Limb (tissue), 2 donors: ENCODE measurements around the gene RBM33.
A peak's percentile ranks its signal among the peaks of the same experiment; 100 is the strongest.

Experiments used
- DNase-seq, 2 donors: peaks; one replicate each; pipeline ENCODE4 v3.0.0-alpha.2; 2016; ENCODE audit errors: extremely low spot score in 2 of 2

The RBM33 gene

DNA sequence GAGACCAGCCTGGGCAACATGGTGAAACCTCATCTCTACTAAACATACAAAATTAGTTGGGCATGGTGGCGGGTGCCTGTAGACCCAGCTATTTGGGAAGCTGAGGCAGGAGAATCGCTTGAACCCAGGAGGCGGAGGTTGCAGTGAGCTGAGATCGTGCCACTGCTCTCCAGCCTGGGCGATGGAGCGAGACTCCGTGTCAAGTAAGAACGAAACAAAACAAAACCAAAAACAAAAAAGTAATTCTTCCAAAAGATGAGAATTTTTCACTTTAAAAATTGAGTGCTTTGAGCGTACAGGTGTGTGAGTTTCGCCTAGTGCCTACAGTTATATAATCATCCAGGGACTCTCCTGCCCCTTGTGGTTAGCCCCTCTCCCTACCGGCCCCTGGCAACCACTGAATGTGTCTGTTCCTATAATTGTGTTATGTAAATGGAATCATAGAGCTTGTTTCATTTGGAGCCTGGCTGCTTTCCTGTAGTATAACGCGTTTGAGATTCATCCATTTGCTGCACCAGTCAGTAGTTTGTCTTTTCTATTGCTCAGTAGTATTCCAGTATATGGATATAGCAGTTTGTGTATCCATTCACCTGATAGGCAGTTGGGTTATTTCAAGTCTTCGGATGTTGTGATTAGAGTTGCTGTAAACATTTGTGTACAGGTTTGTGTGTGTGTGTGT lies 80.0 kb downstream of the RBM33 start:
- no peak for DNase-seq

DNA sequence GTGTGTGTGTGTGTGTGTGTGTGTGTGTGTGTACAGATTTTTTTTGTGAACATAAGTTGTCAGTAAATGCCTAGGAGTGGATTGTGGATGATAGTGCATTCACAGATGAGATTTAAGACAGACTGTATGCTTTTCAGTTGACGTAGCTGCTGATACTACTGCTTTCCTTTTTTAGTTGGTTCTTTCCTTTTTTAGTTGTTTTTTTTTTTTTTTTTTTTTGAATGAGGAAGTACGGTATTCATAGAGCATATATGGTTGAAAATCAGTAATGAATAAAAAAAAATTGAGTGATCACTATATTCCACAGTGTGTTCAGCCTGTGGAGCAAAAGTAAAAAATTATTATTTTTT lies 80.5 kb downstream of the RBM33 start:
- no peak for DNase-seq

DNA sequence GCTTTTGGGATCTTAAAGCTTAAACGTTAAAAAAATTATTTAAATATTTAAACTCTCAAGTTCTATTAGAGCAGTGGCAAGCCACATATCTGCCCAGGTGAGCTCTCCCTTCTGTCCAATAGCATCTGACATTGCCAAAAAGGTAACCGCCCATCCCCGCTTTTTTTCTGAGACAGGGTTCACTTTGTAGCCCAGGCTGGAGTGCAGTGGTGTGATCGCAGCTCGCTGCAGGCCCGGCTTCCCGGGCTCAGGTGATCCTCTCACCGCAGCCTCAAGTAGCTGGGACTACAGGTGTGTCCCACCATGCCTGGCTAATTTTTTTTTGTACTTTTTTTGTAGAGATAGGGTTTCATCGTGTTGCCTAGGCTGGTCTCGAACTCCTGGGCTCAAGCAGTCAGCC lies 83.2 kb downstream of the RBM33 start:
- DNase-seq = no peak

DNA sequence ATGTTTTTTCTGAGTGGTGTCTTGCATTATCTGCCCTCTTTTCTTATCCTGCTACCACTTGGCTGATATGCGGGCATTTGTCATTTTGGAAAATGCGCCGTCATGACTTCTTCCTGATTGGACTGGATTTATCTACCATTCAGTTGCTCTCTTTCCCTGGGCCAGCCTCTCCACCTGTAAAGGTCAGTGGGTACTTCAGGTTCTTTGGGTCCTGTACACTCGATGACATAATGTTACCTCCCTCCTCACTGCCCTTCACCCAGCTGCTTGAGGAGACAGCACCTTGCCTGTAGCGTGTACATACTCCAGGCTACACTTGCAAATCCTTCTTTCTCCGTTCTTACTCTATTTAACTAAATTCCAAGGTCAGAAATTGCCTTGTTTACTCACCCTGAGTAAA lies 83.7 kb downstream of the RBM33 start:
- no peak for DNase-seq

DNA sequence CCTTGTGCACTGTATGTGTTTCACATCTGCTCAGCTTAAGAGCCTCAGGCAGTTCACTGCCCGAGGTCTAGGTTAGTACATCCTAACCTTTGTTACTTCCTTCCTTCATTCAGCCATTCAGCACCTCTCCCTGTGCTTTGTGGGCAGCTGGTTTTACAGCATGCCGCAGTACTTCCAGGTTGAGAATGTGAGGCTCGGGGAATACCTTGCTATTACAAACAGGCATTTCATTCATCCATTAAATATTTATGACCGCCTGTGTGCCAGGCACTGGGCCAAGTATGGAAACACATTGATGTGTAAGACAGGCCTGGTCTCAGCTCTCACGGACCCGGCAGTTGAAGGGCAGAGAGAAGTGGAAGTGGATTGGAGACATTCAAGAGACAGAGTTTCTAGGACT lies 85.4 kb downstream of the RBM33 start:
- peak; percentile 23 to 58 for DNase-seq

DNA sequence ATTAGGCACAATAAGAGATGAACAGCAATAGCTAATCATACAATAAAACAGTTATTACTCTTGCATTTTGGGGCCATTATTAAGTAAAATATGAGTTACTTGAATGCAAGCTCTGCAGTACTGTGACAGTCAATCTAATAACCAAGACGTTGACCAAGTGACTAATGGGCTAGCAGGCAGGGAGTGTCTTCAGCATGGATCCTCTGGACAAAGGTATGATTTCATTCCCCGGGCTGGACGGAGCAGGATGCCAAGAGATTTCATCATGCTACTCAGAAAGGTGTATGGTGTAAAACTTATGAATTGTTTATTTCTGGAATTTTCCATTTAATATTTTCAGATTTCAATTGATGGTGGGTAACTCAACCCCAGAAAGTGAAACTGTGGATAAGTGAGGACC lies 86.9 kb downstream of the RBM33 start:
- no peak for DNase-seq

DNA sequence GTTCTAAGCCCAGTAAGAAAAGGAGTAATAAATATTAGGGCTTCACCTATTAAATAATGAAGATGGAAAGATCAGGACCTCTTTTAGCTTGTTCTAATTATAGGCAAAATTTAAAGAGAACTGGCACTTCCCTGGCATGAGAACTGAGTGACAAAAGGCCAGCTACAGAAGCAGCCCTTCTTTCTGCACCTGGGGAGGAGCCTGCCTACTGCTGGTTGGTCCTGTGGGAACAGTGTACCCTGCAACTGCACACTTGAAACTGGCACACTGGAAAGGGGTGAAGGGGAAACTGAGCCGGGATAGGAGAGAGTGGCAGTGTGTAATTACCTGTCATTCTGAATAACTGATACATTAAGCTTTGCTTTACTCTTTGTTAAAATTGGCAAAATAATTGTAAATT lies 87.4 kb downstream of the RBM33 start:
- no peak for DNase-seq

DNA sequence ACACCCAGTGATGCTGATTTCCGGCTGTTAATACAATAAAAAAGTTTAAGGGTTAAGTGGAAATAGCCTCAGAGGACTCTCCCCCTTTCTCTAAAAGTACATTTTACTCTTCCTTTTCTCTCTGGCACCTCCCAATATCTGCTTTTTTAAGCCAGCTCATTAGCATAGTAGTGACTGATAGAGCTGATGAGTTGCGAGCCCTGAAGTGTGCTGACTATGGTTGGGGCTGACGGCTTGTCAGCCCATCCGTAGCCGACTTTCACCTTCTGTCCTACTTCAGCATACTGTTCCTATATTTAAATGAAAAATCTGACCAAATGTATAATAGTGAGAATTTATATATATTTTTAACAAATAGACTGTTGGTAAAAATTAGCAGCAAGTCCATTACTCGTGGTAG lies 87.8 kb downstream of the RBM33 start:
- no peak for DNase-seq

DNA sequence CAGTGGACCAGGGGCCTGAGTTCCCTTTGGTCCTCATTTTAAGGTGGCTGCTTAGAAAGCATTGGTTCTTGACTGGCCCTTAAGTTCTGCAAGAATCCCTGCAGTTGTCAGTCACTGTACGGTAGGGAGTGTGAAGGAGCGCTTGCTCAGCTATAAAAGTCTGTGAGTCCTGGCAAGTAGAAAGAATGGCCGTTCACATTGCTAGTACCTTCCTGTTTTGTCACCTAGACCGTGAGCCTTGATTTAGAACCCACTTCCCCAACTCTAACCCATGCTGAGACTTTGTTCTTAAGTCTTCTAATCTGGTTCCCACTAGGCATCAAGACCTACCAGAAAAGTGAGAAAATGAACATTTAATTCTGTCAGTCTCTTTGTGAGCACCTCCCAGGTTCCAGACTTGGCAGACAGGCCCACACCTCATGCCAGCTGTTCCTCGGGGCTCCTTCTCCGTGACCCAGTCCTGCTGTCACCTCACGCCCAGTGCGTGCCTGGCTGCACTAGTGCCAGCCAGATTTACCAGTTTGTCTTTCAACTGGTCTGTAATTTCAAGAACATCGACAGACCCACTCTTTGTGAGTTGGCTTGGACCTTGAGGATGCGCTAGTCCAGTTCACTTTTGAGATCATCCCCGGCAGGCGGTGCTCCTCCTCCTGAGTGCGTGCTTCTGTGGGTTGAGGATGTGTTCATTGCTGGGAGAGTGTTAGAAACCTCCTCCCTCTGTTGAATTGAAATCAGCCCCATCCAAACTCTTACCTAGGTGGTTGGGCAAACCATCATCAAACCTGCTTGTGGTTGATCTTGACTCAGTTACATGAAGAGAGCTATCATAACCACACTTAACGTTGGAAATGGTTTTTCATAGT lies 89.4 kb downstream of the RBM33 start:
- no peak for DNase-seq

DNA sequence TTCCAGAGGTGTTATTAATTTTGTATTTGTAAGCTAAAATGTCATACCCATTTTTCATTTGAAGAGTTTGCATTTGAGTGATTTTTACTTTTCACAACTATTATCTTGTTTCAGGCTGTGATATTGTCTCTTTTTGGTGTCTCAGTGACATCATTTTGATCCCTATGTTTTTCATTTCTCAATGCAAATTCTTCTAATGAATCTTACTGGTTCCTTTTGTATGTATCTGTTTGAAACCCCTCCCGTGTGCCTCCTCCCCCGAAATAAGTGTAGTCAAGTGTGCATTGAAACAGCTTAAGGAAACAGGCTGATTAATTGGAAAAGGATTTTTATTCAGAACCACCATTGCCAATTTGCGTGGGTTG lies 90.0 kb downstream of the RBM33 start:
- no peak for DNase-seq

DNA sequence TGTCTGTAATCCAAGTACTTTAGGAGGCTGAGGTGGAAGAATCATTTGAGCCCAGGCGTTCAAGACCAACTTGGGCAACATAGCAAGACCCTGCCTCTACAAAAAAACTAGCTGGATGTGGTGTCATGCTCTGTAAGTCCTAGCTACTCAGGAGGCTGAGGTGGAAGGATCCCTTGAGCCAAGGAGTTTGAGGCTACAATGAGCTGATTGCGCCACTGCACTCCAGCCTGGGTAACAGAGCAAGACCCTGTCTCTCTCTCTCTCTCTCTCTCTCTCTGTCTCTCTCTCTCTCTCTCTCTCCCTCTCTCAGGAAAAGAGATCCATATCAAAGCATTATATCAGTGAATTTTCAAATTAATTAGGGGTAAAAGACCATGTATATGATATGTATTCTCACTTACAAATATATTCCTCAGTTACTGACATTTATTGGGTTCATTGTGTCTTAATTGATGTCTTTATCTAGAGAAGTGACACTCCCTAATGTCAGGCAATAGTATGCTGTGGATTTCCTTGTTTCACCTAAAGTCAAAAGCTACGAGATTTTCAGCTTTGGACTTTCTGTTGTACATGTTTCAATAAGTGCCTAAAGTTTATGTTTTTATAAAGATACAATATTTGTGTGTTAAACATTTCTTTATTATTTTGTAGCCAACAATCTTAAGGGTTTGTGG lies 91.1 kb downstream of the RBM33 start:
- DNase-seq = no peak

DNA sequence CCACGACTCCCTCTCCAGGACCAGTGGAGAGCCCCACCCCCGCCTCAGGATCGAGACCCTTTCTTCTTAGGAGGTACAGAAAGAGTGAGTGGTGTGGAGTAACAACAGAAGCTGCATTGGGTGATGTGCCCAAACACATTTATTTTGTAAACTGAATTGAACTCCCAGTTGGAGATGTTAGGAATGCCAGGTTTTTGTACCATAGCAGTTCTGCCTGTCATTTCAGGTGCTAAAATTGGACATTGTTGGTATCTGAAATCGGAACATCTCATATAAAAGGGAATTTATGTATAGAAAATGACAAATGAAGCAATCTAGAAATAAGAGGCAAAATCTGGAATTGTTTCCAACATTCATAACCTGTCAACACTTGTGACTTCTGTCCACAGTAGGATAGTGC lies 93.1 kb downstream of the RBM33 start:
- no peak for DNase-seq

DNA sequence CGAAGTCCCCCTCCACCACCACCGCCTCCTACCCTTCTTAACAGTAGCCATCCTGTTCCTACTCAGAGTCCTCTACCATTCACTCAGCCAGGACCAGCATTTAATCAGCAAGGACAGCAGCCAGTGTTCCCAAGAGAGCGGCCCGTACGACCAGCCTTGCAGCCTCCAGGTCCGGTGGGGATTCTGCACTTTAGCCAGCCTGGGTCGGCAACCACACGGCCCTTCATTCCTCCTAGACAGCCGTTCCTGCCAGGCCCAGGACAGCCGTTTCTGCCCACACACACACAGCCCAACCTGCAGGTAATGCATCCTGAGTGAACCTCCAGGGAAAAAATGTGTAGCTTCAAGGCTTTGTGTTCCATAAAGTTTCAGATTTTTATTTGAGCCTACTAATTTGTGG lies 93.6 kb downstream of the RBM33 start:
- no peak for DNase-seq

DNA sequence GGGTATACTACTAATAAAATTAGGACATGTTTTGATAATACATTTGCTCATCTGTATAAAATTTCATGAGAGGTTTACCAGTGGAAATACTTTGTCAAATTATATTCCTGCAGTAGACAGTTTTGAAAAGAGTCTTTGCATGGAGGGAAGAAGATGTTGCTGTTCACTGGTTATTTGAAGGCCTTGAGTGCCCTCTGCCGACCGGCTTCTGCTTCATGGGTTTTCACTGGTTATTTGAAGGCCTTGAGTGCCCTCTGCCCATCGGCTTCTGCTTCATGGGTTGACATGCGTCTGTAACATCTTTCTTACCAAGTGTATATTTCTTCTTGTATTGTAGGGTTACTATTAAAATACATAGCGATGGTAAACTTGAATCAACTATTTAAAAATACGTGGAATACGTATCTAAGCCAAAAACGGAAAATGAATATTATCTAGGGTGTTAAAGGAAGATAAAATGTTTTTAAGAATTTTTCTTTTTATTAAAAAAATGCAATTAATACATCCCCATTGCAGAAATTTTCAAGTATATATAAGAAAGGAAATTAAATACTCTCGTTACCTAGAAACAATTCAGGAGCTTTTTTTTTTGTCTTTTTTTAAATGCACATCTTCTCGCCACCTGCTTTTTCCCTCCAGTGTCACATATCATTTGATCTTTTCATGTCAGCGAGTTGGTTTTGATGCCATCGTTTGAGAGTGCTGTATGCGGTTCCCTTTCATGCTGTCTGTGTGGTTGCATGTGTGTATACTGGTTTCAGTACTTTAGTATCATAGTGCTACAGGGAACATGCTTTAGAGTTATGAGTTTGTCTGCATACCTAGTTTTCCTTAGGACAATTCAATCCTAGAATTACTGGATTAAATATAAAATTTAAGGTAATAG lies 94.4 kb downstream of the RBM33 start:
- DNase-seq = peak; percentile 58 to 81

DNA sequence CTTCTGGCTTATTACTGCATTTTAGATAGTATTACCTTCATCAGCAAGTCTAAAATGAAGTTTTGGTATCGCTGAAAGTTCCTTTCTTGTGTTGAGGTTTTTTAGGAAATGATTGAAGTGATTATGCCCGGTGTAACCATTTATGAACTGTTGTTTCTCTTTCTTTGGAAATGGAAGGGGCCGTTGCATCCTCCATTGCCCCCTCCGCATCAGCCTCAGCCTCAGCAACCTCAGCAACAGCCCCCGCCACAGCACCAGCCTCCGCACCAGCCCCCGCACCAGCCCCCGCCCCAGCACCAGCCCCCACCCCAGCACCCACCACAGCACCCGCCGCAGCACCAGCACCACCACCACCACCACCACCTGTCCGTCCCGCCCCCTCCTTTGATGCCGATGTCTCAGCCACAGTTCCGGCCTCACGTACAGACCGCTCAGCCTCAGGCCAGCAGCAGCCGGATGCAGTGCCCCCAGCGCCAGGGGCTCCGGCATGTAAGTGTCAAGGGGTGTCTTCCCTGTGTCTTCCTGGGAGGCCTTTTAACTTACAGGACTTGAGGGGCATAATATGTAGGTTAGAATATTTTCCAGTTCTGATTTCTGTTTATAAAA lies 95.2 kb downstream of the RBM33 start:
- DNase-seq = no peak

DNA sequence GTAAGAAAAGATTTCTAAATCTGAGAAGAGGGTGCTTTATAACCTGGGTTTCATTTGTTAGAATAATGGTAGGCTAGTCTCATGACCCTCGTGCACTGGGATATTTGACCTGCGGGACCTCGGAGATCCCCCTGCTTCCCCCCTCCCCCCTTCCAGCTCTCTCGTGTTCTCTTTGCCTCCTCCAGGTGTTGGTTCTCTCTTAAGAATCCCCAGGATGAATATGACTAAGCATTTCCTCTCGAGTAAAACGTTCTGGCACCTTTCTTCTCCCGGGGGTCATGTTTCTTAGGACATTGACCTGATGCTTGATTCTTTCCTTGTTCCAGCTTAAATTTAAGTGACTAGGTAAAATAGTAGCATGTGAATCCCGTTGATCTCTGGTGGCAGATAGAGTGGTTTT lies 96.6 kb downstream of the RBM33 start:
- DNase-seq = no peak

DNA sequence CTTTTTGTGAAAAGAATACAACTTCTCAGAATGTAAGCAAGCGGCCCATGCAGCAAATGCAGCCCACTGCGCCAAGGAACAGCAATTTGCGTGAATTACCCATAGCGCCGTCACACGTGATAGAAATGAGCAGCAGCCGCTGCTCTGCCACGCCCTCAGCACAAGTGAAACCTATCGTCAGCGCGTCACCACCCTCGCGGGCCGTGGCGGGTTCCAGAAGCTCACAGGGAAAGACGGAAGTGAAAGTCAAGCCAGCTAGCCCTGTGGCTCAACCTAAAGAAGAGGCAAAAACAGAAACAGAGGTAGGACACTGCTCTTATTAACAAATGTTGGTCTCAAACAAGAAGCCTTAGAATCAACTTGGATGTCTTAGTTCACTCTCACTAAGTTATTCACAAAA lies 97.3 kb downstream of the RBM33 start:
- DNase-seq = no peak

DNA sequence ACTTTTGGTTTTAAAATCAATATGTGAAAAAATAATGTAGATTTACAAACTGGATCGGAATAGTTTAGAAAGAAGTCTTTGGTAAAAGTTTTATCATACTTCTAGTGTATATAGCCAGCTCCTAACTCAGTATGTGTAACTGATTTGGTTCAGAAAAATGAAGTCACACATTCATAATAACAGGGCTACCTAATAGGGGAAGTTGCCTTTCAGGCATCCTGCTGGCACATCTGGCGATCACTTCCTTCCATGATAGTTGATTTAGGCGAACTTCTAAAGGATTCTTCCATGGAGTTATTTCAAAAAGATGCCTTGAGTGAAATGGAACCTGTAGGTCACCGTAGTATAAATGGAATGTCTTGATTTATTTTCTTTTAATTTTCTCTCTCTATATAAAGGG lies 98.7 kb downstream of the RBM33 start:
- DNase-seq = no peak

DNA sequence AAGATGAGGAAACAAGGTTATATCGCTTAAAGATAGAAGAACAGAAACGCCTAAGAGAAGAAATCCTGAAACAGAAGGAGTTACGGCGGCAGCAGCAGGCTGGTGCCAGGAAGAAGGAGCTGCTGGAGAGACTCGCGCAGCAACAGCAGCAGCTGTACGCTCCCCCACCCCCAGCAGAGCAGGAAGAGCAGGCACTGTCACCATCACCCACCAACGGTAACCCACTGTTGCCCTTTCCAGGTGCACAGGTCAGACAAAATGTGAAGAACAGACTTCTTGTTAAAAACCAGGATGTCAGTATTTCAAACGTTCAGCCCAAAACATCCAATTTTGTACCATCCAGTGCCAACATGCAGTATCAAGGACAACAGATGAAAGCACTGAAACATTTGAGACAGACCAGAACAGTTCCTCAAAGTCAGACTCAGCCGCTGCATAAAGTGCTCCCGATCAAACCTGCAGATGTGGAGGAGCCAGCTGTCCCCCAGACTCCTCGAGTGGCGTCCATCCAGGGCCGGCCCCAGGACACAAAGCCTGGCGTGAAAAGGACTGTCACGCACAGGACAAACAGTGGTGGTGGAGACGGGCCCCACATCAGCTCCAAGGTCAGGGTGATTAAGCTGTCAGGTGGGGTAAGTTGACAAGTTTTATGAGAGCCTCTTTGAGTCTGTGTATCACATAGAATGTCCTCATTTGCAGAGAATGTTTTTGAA lies 100.7 kb downstream of the RBM33 start:
- no peak for DNase-seq

DNA sequence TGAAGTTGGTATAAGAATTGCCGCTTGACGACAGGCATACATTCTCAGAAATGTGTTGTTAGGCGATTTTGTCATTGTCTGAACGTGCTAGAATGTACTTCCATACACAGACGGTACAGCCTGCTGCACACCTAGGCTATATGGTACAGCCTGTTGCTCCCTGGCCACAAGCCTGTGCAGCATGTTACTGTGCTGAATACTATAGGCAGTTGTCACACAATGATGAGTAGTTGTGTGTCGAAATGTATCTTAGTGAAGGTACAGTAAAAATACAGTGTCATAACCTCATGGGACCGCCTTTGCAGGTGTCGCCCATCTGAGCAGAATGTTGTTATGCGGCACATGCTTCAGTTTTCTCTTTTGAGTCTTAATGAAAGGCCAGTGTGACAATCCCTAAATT lies 101.3 kb downstream of the RBM33 start:
- no peak for DNase-seq

DNA sequence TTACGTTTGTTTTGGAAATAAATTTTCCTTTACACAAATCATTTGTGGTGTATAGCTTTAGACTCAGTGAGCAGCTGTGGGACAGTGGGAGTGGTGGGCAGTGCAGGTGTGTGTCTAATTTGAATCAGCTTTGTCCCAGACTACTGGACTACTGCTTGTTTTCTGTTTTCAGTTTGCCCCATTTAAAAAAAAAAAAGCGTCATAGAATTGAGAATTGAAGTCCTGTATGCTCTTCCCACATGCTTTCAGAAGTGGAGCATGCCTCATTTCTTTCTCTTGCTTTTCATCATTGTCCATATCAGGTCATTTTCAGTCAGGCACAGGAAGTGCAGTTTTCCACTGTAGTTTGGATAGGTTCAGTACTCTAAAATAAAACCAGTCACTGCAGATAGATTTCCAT lies 101.7 kb downstream of the RBM33 start:
- DNase-seq = no peak
